IMR-90 (cell line): Measurements from ENCODE around the gene MIXL1. TPM values are rescaled to one million over a fixed set of nuclear protein-coding genes. Genes with fewer than 3 reads are reported as not detected.

Source experiments
- ATAC-seq: fragments of 200-7000 bp; cut with Tn5 transposase; 2 replicates; pipeline ENCODE4 v1.9.1; 2020; ENCODE audit warnings: low read depth, mild to moderate bottlenecking, moderate library complexity
- BruUV-seq: library from RNA; stranded (reverse); fragments of 400-500 nt; replicated peaks from 2 replicates; lab custom pipeline; 2021; lab: Mats Ljungman, UMichigan
- CTCF ChIA-PET: fragments of 300-600 bp; formaldehyde crosslinking; extraction: SDS; loops from one replicate; lab custom pipeline; 2021; ENCODE audit warnings: antibody characterized with exemption; lab: Yijun Ruan, JAX
- POLR2A ChIA-PET: fragments of 300-600 bp; sonication (Branson Sonifier 250); formaldehyde crosslinking; loops from one replicate; lab custom pipeline; 2022; ENCODE audit warnings: antibody characterized with exemption; ENCODE audit not compliant: unreplicated experiment; lab: Charles Lee
- DNase-seq: peaks from one replicate; pipeline ENCODE4 v3.0.0; 2013
- H2AFZ ChIP-seq: replicated peaks from 2 replicates; pipeline ENCODE3; 2013; ENCODE audit warnings: low read length, mild to moderate bottlenecking; ENCODE audit not compliant: poor library complexity
- H2AK5ac ChIP-seq: 2 replicates; pipeline ENCODE4 v1.6.1; 2013; ENCODE audit warnings: low read depth, low read length, inconsistent platforms
- H2AK9ac ChIP-seq: replicated peaks from 2 replicates; pipeline ENCODE3; 2013; ENCODE audit warnings: mild to moderate bottlenecking, low read depth, low read length, moderate library complexity; ENCODE audit not compliant: poor library complexity
- H2BK120ac ChIP-seq: 2 replicates; pipeline ENCODE4 v1.6.1; 2013; ENCODE audit warnings: low read depth, low read length, inconsistent platforms
- H2BK15ac ChIP-seq: 3 replicates; pipeline ENCODE4 v1.6.1; 2013; ENCODE audit warnings: low read depth, low read length, inconsistent platforms
- H2BK20ac ChIP-seq: 2 replicates; pipeline ENCODE4 v1.6.1; 2013; ENCODE audit warnings: low read depth, mild to moderate bottlenecking, inconsistent platforms, low read length, moderate library complexity
- H2BK5ac ChIP-seq: 2 replicates; pipeline ENCODE4 v1.6.1; 2013; ENCODE audit warnings: mild to moderate bottlenecking, low read depth, low read length, inconsistent platforms; ENCODE audit not compliant: poor library complexity, severe bottlenecking
- H3K14ac ChIP-seq: replicated peaks from 2 replicates; pipeline ENCODE4 v1.6.1; 2013; ENCODE audit warnings: low read depth, low read length, inconsistent platforms
- H3K18ac ChIP-seq: 2 replicates; pipeline ENCODE4 v1.6.1; 2013; ENCODE audit warnings: low read depth, low read length, control low read depth
- H3K23ac ChIP-seq: 2 replicates; pipeline ENCODE4 v1.6.1; 2013; ENCODE audit warnings: low read depth, low read length, inconsistent platforms
- H3K27ac ChIP-seq: 2 replicates; pipeline ENCODE4 v1.5.1; 2013; ENCODE audit warnings: mild to moderate bottlenecking, control low read depth, low read length; ENCODE audit not compliant: insufficient read depth
- H3K27me3 ChIP-seq: 2 replicates; pipeline ENCODE4 v1.6.1; 2013; ENCODE audit warnings: low read length; ENCODE audit not compliant: control insufficient read depth, insufficient read depth
- H3K36me3 ChIP-seq: 2 replicates; pipeline ENCODE4 v1.6.1; 2013; ENCODE audit warnings: low read length, mixed read lengths; ENCODE audit not compliant: control insufficient read depth, insufficient read depth
- H3K4ac ChIP-seq: 2 replicates; pipeline ENCODE4 v1.6.1; 2013; ENCODE audit warnings: low read depth, low read length, inconsistent platforms
- H3K4me1 ChIP-seq: 2 replicates; pipeline ENCODE4 v1.6.1; 2013; ENCODE audit warnings: low read length, mixed read lengths; ENCODE audit not compliant: control insufficient read depth, insufficient read depth
- H3K4me2 ChIP-seq: 2 replicates; pipeline ENCODE4 v1.6.1; 2013; ENCODE audit warnings: low read depth, mild to moderate bottlenecking, control low read depth, low read length, moderate library complexity
- H3K4me3 ChIP-seq: 2 replicates; pipeline ENCODE4 v1.5.1; 2013; ENCODE audit warnings: low read depth, mild to moderate bottlenecking, control low read depth, low read length, moderate library complexity; ENCODE audit not compliant: insufficient read depth
- H3K56ac ChIP-seq: 2 replicates; pipeline ENCODE4 v1.6.1; 2013; ENCODE audit warnings: low read length, inconsistent platforms; ENCODE audit not compliant: insufficient read depth; ENCODE audit errors: extremely low read depth
- H3K79me1 ChIP-seq, 2 experiments: 2 replicates each; pipeline ENCODE4 v1.6.1; 2013; ENCODE audit warnings: low read length in 2 of 2, inconsistent platforms in 1 of 2, low read depth in 1 of 2
- H3K9ac ChIP-seq: 2 replicates; pipeline ENCODE4 v1.6.1; 2013; ENCODE audit warnings: low read depth, low read length, control low read depth
- H3K9me1 ChIP-seq: 2 replicates; pipeline ENCODE4 v1.6.1; 2013; ENCODE audit warnings: low read length, inconsistent platforms; ENCODE audit not compliant: insufficient read depth
- H3K9me3 ChIP-seq: 2 replicates; pipeline ENCODE4 v1.6.1; 2013; ENCODE audit warnings: low read length; ENCODE audit not compliant: control insufficient read depth, insufficient read depth
- H4K20me1 ChIP-seq: 2 replicates; pipeline ENCODE4 v1.6.1; 2013; ENCODE audit warnings: low read length, inconsistent platforms; ENCODE audit not compliant: insufficient read depth
- H4K5ac ChIP-seq: 2 replicates; pipeline ENCODE4 v1.6.1; 2013; ENCODE audit warnings: mild to moderate bottlenecking, low read depth, low read length, control low read depth
- H4K8ac ChIP-seq, 2 experiments: 2 replicates each; pipeline ENCODE4 v1.6.1; 2013; ENCODE audit warnings: low read depth in 2 of 2, low read length in 2 of 2, control low read depth in 1 of 2, inconsistent platforms in 1 of 2
- H4K91ac ChIP-seq: 2 replicates; pipeline ENCODE4 v1.6.1; 2013; ENCODE audit warnings: low read depth, low read length, inconsistent platforms; ENCODE audit not compliant: insufficient read depth
- BHLHE40 ChIP-seq: fragments of 150-350 bp; IDR thresholded peaks from 2 replicates; pipeline ENCODE4 v1.6.1; 2016; ENCODE audit warnings: mild to moderate bottlenecking, low read depth, low read length
- CEBPB ChIP-seq: IDR thresholded peaks from 2 replicates; pipeline ENCODE4 v1.6.1; 2012; ENCODE audit warnings: low read depth, low read length, improper control_type of control experiment
- CHD1 ChIP-seq: IDR thresholded peaks from 2 replicates; pipeline ENCODE4 v1.6.1; 2012; ENCODE audit warnings: low read depth, low read length, improper control_type of control experiment
- CTCF ChIP-seq: conservative IDR thresholded peaks from 2 replicates; pipeline ENCODE4 v1.5.1; 2012; ENCODE audit warnings: mild to moderate bottlenecking, low read depth, low read length, improper control_type of control experiment
- ELK1 ChIP-seq: fragments of 150-350 bp; IDR thresholded peaks from 2 replicates; pipeline ENCODE4 v1.6.1; 2016; ENCODE audit warnings: low read depth, mild to moderate bottlenecking, low read length, moderate library complexity, borderline replicate concordance
- FOS ChIP-seq: fragments of 150-350 bp; IDR thresholded peaks from 2 replicates; pipeline ENCODE4 v1.6.1; 2016; ENCODE audit warnings: low read depth, low read length
- MAFK ChIP-seq: IDR thresholded peaks from 2 replicates; pipeline ENCODE4 v1.6.1; 2012; ENCODE audit warnings: low read depth, low read length, improper control_type of control experiment
- MAZ ChIP-seq: IDR thresholded peaks from 2 replicates; pipeline ENCODE4 v1.6.1; 2012; ENCODE audit warnings: low read depth, mild to moderate bottlenecking, low read length, improper control_type of control experiment, moderate library complexity, borderline replicate concordance
- NFE2L2 ChIP-seq: fragments of 150-350 bp; IDR thresholded peaks from 2 replicates; pipeline ENCODE4 v1.6.1; 2016; ENCODE audit warnings: low read depth, mild to moderate bottlenecking, low read length
- POLR2A ChIP-seq: IDR thresholded peaks from 2 replicates; pipeline ENCODE4 v1.6.1; 2012; ENCODE audit warnings: mild to moderate bottlenecking, low read depth, low read length
- RAD21 ChIP-seq: IDR thresholded peaks from 2 replicates; pipeline ENCODE4 v1.6.1; 2012; ENCODE audit warnings: low read length, improper control_type of control experiment
- RCOR1 ChIP-seq: IDR thresholded peaks from 2 replicates; pipeline ENCODE4 v1.6.1; 2012; ENCODE audit warnings: mild to moderate bottlenecking, low read length, improper control_type of control experiment; ENCODE audit not compliant: insufficient replicate concordance
- RFX5 ChIP-seq: IDR thresholded peaks from 2 replicates; pipeline ENCODE4 v1.8.0; 2012; ENCODE audit warnings: low read depth, mild to moderate bottlenecking, low read length, moderate library complexity
- SMC3 ChIP-seq: fragments of 150-350 bp; IDR thresholded peaks from 2 replicates; pipeline ENCODE4 v1.6.1; 2016; ENCODE audit warnings: low read depth, mild to moderate bottlenecking, antibody characterized with exemption, low read length, moderate library complexity
- WGBS, 2 experiments: methylation state at CpG; one replicate each; pipeline versions ENCODE4 v1.1.5 to v1.1.7; 2013; ENCODE audit warnings: missing lambda C conversion rate in 2 of 2; ENCODE audit not compliant: insufficient read length in 1 of 2; ENCODE audit errors: extremely low coverage in 2 of 2; 5-methylcytosine and 5-hydroxymethylcytosine counted together
- dilution Hi-C: fragments of 300-500 bp; cut with HindIII; formaldehyde crosslinking; loops from one replicate; pipeline ENCODE4 v1.14.3; 2018; ENCODE audit warnings: low sequenced_read_pairs; ENCODE audit not compliant: unreplicated experiment
- in situ Hi-C: fragments of 300-500 bp; cut with MboI; formaldehyde crosslinking; loops from 3 replicates; pipeline ENCODE4 v1.14.3; 2019; ENCODE audit warnings: low sequenced_read_pairs, inconsistent platforms, mixed read lengths
- intact Hi-C: fragments of 100-400 bp; cut with micrococcal nuclease; formaldehyde crosslinking; loops from 2 replicates; pipeline ENCODE4 v1.10.0; 2022
- polyA plus RNA-seq, 3 experiments: library from polyadenylated mRNA; depleted of rRNA; stranded (reverse); fragments of >200 nt; gene quantifications; 2 replicates each; pipeline ENCODE4 v1.2.3, GENCODE V29; 2012; ENCODE audit warnings: low replicate concordance in 1 of 3
- total RNA-seq: library from RNA; depleted of rRNA; stranded (reverse); fragments of >200 nt; gene quantifications from 2 replicates; pipeline ENCODE4 v1.2.3, GENCODE V29; 2012
- TF ChIP-seq, protein P1 (sequence below): fragments of 150-350 bp; IDR thresholded peaks from 2 replicates; pipeline ENCODE4 v1.6.1; 2017; ENCODE audit warnings: mild to moderate bottlenecking, antibody characterized with exemption, low read length, low read depth

MIXL1 gene
- total and polyA plus RNA-seq, 2 of the 4 experiments (the other 2 are of a cell fraction), result not detected

DNA sequence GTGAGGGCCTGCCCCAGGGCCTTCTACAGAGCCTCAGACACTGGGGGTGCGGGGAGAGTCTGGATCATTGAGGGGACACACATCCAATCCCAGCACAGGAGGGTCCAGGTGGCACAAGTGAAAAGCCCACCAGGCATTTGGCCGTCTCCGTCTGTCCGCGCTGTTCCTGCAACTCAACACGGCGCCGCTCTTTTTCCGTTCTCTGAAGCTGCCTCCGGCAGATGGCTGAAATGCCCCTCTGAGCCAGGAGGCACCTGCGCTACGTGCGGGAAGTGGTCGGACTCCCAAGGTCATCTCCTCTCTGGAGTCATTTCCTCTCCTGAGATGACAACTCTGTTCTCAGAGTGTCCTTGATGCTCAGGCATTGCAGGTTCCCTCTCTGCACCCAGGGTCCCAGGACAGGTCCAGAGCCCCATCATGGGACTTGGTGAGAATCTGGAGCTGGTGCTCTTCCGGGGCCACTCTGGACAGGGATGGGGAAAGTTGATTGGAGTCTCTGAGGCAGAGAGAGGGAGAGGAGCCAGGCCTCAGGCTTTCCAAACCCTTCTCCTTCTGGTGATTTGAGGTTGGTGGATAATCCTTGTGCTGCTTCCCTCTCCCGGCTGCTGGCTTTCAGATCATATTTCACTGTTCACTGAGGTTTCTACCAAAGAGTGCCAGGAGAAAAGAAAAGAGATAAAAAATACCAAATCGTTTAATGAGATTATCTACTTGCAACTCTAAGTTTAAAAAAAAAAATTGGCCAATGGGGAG, 14.0 kb upstream of the MIXL1 start:
- peaks cover 29% of the 10 kb centered on the region for H3K27me3 ChIP-seq
- POLR2A ChIA-PET, result no interaction called here
- no peaks in the 10 kb centered on the region for H3K79me1 ChIP-seq
- no peaks in the 10 kb centered on the region for H3K4me1 ChIP-seq
- H3K18ac ChIP-seq, result no peak overlapping the region
- no peak overlapping the region for H3K4ac ChIP-seq
- no peak overlapping the region for H2AK5ac ChIP-seq
- no peak overlapping the region for H3K14ac ChIP-seq
- no peak overlapping the region for H4K91ac ChIP-seq
- H3K27ac ChIP-seq, result no peak overlapping the region
- no peak overlapping the region for H2BK120ac ChIP-seq
- no peaks in the 10 kb centered on the region for H4K20me1 ChIP-seq
- in situ Hi-C loops (no loop called here), dilution Hi-C loops (no loop called here), intact Hi-C loops (loop anchor here (10.0 kb wide), 1 partner anchor 125 kb away; no protein-coding TSS in a partner anchor)
- no peak overlapping the region for H3K4me3 ChIP-seq
- no peak overlapping the region for H2AK9ac ChIP-seq
- ATAC-seq (peak; percentile 42; the same call in 1 of the 2 replicates), DNase-seq (no peak)
- H3K36me3 ChIP-seq, result no peaks in the 10 kb centered on the region
- WGBS, 2 experiments, result 89% methylated on average over 8 of the region's 17 CpGs; no CpG with 5 or more reads in 1 of the 2 experiments
- CTCF ChIA-PET, result interaction anchor here (0.9 kb wide), 1 partner anchor 12 kb away, joined by 3 read pairs; no protein-coding TSS in a partner anchor
- no peaks in the 10 kb centered on the region for H3K9me3 ChIP-seq
- BruUV-seq, result no TSS peak
- H2AFZ ChIP-seq, result no peak overlapping the region
- H2BK20ac ChIP-seq, result no peak overlapping the region
- no peak overlapping the region for H4K5ac ChIP-seq
- no peaks in the 10 kb centered on the region for H3K9me1 ChIP-seq
- no peak overlapping the region for H3K56ac ChIP-seq
- H2BK5ac ChIP-seq, result no peak overlapping the region
- H3K23ac ChIP-seq, result no peak overlapping the region
- no peak overlapping the region for H4K8ac ChIP-seq
- H3K4me2 ChIP-seq, result no peak overlapping the region
- H3K9ac ChIP-seq, result no peak overlapping the region
- H2BK15ac ChIP-seq, result no peak overlapping the region
- TF ChIP-seq RFX5 (no peak), RAD21 (no peak), NFE2L2 (no peak), CTCF (no peak), RCOR1 (no peak), CEBPB (no peak), FOS (no peak), MAZ (no peak), CHD1 (no peak), SMC3 (no peak), ELK1 (no peak), BHLHE40 (no peak), POLR2A (no peak), MAFK (no peak)
- TF ChIP-seq, protein P1, sequence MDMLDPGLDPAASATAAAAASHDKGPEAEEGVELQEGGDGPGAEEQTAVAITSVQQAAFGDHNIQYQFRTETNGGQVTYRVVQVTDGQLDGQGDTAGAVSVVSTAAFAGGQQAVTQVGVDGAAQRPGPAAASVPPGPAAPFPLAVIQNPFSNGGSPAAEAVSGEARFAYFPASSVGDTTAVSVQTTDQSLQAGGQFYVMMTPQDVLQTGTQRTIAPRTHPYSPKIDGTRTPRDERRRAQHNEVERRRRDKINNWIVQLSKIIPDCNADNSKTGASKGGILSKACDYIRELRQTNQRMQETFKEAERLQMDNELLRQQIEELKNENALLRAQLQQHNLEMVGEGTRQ, result no peak
